Stimulated activated CD8-positive, alpha-beta memory T cell treated with anti-CD3 and anti-CD28 coated beads, Interleukin-4, amount 100 ng/mL, for 24 hours (primary cell): ENCODE data around the gene PADI6.
A peak's percentile ranks its signal among the peaks of the same experiment; 100 is the strongest.
"Not testable (repeated sequence)": the region's sequence is repeated elsewhere in the genome, so short reads cannot be mapped to it uniquely, and the experiment has no call there.

ENCODE experiments used
- DNase-seq: peaks from one replicate; pipeline ENCODE4 v3.0.0-alpha.2; 2020; ENCODE audit warnings: low read depth

Gene PADI6

DNA sequence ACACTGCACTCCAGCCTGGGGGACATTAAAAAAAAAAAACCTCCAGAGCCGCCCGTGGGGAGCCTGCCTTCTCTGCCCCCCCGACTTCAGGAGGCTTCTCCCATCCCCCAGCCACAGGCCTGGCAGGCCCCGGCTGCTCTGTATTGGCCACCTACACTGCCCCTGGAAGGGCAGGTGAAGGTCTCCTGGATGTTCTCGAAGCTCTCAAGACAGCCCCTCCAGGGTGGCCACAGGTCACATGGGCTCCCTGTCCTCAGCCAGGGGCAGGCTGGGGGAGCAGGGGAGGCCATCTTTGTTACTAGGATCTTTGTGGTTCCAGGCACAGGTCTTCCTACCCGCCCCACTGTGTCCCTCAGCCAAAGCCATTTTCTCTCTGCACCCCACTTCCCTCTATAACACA, 32.8 kb downstream of the PADI6 start:
- DNase-seq: no peak

DNA sequence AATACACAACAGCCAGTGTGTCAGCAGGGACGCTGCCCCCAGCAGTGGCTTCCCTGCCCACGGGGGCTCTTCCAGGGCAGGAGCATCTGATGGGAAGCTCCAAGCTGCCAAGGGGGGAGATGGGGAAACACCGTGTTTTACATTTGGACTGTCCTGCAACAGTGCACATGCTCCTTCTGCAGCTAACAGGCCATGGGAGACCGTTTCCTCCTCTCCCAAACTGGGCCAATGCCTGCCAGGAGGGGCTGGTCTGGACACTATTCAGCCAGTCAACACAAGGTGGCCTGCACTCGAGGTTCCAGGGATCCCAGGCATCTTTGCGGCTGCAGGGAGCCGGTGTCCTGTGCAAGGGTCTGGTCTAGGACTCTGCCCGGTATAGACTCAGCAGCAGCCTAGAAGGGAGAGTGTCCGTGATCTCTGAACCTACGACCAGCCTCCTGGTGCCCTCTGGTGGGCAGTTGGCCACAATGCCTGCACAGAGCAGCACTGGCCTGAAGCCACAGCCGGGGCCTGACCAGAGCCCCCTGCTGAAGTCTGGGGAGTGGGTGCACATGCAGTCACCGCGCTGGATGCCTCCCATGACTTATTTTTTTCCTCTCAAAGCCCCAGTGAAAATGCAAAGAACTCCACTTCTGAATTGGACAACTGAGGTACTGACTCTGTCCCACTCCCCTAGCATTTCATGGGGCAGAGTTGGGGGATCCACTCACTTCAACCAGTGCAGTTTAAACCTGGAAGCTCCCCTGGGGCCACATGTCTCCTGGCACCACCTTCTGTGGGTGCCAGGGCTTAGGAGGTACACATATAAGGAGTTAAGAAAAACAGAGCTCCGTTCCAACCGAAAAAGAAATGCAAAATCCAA, 34.1 kb downstream of the PADI6 start:
- peak; percentile 11 for DNase-seq

DNA sequence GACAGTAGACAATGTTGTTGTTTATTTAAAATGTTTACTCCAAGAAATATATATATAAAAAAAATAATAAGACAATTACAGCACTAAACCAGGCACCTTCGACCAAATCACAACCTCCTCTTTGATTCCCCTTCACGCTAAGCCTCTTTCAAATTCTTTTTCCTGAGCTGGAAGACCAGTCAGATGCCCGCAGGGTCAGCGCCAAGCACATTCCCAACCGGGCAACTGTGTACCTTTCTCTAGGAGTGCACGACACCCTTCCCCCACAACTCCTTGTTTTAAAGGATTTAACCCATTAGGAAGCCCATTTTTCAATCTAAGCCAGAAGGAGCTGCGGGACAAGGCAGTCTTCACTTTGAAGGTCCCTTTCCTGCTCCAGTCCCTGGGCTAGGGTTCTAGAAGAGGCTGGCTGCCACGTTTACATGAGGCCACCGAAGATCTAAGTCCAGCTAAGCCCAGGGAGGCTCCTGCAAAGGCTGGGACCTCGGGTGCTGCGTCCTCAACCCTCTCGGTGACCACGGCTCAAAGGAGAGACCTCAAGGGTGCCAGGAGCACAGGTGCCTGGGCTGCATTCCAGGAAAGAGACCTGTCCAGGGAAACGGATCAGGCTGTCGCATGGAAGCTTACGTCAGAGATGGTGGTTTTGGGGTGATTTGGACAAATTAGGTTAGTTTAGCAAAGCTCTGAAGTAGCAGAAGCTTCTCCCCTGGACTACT, 34.9 kb downstream of the PADI6 start:
- not testable (repeated sequence) for DNase-seq

DNA sequence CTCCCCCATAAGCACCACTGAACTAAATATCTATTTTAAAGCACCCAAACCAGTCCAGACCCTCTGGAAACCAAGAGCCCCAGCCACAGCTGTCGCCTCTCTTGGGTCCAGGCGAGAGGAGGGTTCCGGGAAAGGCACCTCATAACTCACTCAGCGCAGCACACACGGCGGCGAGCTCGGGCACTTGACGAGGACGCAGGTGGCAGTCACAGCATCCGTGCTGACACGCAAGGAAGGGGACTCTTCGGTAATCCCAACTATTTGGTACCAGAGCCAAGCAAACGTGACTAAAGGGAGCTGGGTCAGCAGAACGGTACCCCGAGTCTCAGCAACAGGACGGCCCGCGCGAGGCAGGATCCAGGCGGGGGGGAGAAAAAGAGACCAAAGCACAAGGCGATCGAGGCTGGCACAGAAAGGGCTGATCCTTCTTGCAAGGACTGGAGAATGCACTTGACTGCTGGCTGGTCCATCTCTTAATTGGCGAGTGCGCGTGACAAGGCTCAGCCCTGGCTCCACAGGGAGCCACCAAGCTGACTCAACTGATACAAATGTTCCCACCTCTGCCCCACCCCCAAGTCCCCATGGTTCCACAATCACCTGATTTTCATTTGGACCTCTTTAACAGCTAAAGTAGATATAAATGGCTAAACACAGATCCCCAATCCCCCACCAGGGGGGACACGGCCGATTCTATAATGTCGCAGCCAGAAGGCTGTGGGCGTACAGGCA, 36.0 kb downstream of the PADI6 start:
- not testable (repeated sequence) for DNase-seq

DNA sequence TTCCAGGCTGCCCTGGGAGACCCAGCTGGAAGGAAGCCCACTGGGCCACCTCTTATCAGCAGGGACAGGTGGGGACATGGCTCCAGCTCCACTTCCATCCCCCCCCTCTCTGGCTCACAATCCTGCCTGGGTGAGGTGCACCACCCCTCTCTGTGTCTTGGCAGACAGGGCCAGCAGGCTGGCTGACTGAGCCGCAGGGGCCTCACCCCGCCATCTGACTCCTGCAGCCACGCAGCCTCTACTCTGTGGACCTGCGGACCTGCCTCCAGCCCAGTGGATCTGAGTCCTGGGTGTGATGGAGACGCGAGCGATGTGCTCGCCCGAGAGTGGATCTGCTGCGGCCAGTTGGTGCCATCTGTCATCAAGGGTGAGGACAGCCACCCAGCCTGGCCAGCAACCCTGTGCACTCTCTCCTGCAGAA, 37.4 kb downstream of the PADI6 start:
- no peak for DNase-seq

DNA sequence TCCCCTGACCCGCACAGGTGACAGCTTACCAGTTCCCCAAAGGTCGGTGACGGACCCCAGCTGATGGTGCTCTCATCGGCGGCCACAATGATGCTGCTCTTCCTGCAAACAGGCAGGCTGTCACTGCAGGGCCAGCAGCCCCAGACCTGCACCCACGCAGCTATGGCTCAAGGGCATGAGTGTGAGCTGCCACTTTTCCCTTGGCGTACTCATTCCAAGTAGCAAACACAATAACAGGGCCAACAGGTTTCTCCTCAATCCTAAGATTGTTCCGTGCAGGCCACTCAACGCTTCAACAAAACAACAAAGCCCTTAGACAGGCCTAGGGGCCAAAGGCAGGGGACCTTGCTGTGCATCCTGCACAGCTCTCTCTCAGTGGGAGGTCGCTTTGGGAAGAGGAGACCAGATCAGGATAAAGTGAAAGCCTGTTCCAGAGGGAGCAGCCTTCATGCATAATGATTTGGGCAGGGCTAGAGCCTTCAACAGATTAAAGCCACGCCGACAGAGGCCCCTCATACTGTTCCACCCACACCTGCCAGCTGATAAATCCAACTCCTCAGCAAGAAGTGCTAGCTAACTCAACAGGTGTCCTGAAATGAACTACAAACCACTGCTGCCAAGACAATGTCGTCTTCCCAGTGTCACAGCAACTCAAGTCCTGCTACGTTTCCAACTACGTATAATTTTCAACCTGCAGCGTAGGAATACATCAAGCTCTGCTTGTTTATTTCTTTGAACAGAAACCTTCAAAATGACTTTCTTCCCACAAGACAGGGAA, 40.3 kb downstream of the PADI6 start:
- DNase-seq: no peak

DNA sequence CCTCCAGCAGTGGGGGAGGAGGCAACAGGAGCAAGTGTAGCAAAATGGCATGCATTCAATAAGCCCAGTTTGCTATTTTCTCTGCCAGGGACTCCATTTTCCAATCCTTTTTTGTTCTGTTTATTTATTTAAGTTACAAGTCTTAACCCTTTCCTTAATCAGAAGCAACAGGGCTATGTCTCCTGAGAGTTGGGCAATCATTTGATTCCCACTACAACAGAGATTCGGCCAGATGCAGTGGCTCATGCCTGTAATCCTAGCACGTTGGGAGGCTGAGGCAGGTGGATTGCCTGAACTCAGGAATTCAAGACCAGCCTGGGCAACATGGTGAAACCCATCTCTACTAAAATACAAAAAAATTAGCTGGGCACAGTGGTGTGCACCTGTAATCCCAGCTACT, 42.0 kb downstream of the PADI6 start:
- DNase-seq: no peak

DNA sequence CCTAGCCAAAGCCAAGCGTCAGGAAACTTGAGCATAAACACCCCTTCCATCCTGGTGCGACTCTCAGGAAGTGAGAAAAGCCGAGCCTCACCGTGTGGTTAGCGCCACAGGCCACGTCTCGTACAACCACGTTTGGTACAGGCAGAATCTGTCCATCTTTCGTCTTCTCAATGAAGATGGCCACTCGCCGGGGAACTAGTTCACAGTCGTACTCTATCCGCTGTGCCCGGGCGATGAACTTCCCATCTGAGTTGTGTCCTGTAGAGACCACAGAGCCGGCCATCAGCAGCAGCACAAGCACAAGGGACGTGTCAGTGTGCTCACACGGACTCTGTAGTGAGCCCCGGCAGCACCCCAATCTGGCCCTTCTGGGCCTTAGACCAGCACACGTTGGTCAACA, 44.4 kb downstream of the PADI6 start:
- no peak for DNase-seq

DNA sequence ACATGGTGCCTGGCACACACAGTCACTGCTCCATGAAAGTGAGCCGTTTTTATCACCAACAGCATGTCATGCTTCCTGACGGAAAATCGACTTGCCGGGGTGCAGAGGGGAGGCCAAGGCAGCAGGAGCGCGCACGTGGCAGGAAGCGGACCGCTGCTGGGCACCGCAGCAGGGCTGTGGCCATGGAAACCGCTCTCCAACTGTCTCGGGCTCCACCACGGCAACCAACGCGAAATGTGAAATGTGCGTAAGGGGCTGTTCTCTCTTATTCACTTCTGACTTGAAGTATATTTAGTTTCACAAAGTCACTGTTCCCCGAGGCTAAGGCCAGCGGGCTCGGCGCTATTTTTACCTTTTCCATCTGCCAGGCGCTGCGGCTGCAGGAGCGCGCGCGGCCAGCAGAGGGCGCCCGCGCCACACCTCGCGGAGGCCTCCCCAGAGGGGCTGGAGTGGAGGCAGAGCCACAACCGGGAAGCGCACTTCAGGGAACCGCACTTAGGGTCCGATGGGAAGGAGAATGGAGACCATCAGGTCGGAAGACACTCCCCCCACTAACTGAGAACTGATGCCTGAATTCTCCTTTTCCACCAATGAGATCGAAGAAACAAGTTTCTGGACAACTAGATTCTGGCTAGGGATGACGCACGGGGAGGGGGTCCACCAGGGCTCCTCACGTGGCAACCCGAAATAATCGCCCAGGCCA, 47.8 kb downstream of the PADI6 start:
- DNase-seq: peak; percentile 44

DNA sequence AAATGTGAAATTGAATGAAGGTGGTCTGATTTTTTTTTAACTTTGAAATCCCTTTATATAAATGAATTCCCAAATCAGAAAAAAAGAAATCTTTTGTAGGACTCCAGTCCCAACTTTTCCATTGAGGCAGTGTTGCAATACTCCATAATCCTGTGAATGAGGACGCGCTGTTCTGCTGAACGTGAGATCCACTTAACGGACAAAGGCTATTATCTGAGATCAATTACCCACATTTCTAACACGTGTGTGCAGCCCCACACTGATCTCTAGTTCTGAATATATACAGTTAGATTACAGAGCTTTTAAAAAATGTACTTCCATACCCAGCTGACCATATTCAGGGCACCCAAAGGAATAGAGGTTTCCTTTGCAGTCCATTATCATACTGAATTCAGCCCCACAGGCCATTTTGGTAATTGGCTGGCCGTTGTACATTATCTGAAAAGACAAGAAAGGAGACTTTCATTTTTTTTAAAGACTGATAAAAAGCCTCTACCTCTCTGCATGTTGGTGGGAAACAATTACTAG, 48.5 kb downstream of the PADI6 start:
- no peak for DNase-seq

DNA sequence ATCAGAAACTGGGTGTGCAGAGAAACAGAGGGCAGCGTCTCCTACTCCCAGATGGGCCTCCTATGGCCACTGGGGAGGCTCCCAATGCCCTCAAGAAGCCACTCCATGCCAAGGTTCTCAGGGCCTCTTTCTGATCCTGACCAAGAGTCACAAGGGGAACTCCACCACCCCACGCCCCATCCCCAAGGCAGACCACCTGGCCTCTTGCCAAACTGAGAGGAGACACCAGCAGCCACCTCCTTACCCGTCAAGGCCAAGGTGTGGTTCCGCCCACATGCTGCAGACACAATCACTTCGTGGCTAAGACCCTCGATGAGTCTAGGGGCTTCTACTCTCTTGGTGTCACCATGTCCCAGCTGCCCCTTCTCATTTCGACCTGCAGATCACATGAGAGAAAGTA, 50.5 kb downstream of the PADI6 start:
- DNase-seq: no peak

DNA sequence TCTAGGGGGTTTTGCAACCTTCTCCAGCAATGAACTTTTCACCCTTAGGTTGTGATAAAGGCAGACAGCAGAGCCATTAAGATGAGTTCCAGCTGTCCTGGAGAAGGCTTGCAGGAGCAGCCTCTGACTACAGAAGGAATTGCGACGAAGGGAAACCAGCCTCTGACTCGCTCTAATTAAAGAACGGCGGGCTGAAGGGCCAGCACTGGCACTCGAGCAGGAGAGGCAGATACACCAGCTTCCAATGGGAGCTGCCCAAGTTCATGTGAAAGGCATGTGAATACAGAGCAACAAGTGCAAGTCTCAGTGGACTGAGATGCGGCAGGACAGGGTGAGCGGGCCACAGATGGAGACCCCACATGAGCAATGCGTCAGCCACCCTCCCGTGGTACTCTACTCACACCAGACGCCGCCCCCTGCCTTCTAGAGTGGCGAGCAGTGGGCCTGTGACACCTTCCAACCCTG, 51.8 kb downstream of the PADI6 start:
- DNase-seq: no peak

DNA sequence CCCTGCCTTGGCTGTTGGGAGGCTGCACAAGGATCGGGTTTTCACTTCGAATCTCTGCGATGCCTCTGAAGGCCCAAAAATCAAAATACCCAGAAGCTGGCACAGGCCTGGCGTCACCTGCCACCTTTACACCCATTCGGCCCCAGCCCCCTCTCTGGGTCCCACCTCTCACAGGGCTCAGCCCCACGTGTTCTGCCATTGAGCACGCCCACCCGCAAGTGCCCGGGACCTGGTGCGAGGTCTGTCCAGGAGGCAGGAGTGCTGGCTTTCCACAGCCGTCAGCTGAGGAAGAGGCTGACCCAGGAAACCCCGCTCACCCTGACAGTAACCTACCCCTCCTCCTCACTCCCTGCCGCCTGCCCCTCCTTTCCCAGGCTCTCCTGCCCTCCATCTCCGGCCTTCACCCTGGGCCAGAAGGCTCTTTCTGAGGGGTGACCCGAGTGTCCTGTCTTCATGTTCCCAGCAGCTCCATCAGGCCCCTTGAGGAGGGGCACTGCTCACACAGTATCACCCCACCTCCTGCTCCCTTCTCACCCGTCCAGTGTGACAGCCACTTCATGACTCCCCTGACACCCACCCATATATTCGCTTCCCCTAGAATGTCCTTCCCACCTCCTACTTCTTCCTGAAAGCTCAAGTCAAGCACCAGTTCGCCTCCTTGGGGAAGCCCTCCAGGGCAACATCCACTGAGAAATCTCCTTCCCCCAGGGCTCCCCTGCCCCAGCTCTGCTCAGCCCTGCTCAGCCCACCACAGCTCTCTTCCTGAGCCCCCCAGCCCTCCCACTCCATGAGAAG, 54.0 kb downstream of the PADI6 start:
- no peak for DNase-seq

DNA sequence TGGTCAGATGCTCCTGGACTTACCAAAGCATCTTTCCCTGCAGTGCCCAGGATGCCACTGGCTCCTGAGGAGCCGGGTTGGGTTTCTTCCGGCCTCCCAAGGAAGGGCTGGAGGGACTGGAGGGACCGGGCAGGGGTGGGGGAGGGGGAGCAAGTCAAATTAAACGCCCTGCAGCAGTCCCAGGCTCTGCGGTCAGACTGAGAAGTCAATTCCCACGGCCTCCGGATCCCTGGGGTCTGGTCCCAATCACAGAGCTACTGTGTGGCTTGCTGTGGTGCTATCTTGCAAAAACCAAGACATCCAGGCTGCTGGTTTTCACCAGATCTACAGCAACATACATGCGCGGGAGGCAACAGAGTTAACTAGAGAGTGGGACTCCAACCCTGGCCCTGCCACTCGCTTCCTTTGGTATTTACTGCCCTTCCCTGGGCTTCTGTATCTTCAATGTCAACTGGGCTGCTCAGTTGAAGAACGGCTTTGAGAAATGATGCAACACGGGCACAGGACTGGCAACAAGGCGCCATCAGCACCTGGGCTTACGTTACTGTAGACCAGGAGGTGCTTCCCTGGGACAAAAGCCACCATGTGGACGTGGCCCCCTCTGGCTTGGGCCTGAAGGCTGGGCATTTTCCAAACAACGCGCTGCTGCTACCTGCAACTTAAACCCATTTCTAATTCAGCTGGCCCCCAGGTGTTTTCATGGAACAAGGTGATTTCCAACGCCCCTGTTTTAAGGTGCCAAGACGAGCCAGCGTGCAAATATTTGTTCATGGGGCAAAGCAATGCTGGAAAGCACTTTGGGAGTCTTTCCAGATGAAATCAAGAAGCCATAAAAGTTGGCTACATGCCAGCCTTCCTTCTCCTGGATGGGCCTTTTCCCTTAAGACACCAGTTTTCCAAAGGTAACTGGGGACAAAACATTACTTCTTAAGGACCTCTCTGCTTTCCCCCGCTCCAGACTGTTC, 56.0 kb downstream of the PADI6 start:
- DNase-seq: no peak

DNA sequence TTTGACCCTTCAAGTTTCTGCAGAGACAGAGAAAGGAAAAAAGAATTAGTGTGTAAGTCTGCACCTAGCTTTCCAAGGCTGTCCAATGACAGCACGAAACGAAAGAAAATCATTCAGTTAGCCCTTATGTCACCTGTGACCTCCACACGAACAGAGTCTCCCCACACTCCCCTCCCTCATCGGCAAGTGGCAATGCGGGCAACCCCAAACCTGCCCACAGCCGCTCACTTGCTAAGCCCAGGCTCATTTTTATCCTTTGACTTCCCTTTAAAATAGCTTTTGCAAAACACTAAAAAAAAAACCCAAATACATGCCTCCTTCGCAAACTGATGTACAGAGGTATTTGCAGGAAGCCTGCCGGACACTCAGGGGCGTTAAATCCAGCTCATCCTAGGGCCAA, 57.2 kb downstream of the PADI6 start:
- no peak for DNase-seq

DNA sequence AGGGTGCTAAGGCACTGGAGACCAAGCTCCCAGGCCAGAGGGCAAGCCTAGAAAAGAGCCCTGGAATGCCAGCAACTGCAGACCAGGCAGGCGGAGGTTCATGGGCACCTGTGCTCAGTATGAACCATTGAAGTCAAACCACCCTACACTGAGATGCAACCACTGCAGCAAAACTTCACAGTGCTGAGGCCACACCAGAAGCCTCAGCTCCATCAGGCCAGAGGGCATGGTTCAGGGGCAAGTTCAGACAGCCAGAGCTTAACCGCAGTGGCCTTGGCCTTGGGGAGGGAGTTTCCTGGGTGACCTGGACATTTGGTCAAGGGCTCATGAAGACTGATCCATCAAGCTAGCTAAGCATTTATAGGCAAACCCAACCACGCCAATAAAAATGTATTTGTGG, 60.4 kb downstream of the PADI6 start:
- no peak for DNase-seq

DNA sequence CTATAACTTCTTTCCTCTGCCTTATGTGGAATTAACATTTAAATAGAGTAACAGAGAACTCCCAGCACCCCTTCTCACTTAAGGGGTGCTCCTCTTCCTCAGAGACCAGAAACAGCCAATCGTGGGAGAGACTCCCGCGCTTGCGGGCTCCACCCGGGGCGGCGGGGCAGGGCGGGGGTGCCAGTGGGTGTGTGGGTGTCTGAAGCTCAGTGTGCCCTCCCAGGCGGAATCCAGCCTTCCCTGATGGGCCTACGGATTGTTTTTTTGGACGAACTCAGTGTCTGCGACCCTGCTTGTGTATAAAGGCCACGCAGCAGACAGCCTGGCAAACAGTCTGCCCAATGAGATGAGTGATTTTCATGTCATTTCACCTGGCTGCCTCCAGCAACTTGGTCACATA, 61.3 kb downstream of the PADI6 start:
- no peak for DNase-seq

DNA sequence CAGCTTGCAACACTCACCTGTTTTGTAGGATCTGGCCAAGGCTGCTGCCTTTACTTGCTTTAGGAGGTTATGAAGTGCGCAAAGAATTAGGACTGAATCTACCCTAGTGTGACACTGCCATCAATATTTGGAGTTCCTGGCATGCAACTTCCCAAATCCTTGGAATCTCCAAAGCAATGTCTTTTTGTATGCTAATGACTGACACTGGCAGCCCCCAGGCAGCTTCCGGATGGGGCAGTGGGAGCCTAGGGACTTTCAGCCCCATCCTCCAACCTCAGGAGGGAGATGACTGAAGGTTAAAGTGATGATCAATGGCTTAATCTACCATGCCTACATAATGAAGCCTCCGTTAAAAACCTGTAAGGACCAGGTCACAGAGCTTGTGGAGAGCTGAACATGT, 62.0 kb downstream of the PADI6 start:
- DNase-seq: no peak

DNA sequence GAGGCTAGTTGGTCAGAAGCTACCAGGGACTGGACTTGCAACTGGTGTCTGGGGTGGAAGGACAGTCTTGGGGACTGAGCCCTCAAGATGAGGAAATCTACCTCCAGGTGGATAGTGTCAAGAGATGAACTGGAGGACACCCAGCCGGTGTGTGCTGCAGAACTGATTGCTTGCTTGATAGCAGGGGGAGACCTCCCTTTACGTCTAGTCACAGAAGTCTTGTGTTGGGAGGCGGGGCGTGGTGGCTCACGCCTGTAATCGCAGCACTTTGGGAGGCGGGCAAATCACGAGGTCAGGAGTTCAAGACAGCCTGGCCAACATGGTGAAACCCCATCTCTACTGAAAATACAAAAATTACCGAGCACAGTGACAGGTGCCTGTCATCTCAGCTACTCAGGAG, 62.6 kb downstream of the PADI6 start:
- DNase-seq: no peak
